HG03439 (cell line): ENCODE data around the gene RBM41.

Experiments
- ATAC-seq: cut with Tn5 transposase; IDR thresholded peaks from one replicate; pipeline ENCODE4 v1.9.1; 2021; ENCODE audit warnings: mild to moderate bottlenecking, moderate library complexity; ENCODE audit not compliant: unreplicated experiment

RBM41 gene

DNA sequence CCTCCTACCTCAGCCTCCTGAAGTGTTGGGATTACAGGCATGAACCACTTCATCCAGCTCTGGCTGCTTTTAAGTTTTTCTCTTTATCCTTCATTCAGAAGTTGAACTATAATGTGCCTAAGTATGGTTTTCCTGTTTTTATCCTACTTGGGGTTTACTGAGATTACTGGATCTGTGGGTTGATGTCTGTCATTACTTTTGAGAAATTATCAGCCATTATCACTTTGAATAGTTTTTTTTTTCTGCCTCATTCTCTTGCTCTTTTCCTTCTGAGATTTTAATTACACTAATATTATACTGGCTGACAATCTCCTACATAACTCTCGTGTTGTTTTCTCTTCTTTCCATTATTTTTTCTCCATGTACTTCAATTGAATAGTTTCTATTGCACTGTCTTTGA lies 71.0 kb downstream of the RBM41 start:
- no peak for ATAC-seq

GRCh38 chrX:107029752-107030151 lies 88.9 kb downstream of the RBM41 start:
- no peak for ATAC-seq

DNA sequence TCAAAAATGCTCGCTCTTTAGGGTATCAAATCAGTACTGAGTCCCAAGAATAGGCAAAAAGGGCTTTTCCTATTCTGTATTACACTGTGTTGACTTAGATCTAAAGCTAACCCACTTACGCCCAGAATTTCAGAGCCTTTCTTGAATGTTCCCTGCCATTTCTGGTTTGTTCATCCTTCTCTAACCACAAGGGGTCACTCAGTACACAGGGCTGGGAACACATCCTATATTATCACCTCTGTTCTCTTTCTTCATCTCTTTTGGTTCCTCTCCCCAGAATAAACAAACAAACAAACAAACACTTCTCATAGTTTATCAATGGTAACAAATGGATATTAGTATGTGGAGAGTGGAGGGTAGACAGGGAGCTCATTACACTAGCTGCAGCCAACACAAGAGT lies 93.1 kb downstream of the RBM41 start:
- no peak for ATAC-seq

GRCh38 chrX:107014936-107015335 lies 103.7 kb downstream of the RBM41 start:
- ATAC-seq: no peak
